RPMI8226 (cell line): ENCODE data around the gene ALDOB.
"Not testable (repeated sequence)": the region's sequence is repeated elsewhere in the genome, so short reads cannot be mapped to it uniquely, and the experiment has no call there.

ENCODE experiments used
- DNase-seq: peaks from one replicate; pipeline ENCODE4 v3.0.0-alpha.2; 2015

Gene ALDOB

DNA sequence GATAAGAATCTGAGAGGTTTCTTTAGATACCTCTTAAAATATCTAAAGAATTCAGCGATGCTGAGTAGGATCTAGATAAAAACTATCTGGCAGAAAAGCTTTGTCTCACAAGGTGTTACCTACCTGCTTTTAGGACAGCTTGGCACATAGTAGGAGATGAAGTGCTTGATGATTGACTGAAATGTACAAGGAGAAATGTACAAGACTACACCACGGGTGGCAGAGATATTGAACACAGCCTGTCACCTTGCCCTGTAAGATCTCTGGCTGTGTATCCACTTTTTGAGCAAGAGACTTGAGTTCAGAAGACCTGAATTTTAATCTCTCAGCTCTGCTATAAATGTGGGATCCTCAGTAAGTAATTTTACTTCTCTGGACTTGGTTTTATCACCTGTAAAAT, 15.7 kb downstream of the ALDOB start:
- no peak for DNase-seq

DNA sequence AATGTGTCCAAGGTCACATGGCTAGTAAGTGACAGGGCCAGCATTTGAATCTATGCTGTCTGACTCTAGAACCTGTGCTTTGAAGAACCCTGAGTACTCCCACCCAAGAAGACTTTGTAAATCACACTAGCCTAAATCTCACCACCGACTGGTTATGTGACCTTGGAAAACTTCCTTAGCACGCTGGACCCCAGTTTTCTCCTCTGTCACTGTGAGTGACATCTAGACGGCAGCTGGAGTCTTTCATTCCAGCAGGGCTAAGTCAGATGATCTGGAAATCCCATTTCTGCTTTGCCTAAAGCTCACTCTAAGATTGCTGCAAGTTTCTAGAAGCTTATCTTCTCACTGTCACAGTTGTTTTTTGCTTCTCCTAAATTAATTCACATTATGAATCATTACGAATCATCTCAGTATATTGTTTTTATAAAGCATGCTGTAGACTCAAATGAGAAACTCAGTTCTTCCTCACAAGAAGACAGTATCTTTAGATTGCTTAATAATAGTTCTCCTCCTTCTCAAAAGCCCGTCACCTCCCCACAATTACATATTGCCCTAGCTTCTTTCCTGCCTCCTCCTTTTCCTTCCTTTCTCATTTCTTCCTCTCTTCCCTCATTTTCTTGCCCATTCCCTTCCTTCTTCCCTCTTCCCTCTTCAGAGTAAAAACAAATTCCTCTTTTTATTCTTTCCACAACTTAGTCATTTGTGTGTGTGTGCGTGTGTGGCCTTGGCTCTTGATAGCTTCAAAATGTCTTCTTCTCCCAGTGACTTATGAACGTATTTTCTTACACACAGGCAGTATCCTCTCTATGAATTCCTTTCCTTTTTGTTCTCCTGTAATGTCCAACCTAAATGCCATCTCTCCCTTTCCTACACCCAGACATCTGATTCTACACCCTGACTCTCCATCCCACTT, 16.8 kb downstream of the ALDOB start:
- DNase-seq: no peak

DNA sequence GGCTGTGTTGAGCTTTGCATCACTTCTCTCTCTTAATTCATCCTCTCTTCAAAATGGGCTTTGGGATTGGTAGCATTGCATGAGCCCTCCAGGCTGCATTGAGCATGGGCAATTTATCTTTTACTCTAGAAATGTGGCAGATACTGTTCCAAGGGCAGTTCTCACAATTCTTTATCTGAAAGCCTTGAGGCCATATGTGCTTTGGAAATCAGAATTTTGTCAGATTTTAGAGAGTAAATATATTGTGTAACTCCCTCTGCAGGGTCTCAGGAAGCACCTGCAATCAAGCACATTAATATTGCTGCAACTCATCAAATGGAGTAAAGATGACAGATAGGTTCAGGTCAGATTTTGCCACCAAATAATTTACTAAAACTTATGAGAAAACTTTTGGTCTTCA, 17.6 kb downstream of the ALDOB start:
- no peak for DNase-seq

- DNase-seq: no peak
Measured at GRCh38 chr9:101417389-101417788, 18.2 kb downstream of the ALDOB start.

DNA sequence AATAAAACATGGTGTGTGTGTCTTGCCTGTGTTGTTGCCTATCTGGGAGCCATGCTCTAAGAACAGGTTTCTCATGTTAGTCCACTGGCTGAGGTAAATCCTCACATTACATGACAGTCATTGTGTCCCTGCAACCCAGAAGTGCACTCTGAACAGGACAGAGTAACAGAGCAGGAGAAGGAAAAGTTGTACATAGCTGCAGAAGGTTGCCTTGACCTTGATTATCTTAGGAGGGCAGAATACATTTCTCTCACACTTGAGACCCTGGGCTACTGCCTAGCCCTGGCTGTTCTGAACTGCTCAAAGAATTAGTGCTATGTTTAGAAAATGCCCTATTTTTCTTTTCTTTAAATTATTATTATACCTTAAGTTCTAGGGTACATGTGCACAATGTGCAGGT, 20.0 kb downstream of the ALDOB start:
- no peak for DNase-seq

DNA sequence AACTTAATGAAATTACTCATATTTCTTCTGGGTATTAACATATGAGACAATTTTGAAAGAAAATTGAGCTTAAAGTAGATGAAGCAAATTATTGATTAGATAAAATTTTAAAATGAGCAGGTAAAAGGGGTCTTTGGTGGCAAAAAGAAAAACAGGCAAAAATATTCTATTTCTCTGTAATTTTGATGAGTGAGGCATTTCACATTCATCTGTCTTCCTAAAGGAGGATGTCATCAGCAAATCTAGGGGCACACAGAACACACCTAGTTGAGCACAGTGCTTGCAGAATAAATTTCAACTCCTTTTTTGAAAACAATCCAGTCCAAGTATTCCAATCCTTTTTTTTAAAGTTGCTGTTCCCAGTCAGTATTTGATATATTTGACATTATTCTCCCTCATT, 20.7 kb downstream of the ALDOB start:
- no peak for DNase-seq

DNA sequence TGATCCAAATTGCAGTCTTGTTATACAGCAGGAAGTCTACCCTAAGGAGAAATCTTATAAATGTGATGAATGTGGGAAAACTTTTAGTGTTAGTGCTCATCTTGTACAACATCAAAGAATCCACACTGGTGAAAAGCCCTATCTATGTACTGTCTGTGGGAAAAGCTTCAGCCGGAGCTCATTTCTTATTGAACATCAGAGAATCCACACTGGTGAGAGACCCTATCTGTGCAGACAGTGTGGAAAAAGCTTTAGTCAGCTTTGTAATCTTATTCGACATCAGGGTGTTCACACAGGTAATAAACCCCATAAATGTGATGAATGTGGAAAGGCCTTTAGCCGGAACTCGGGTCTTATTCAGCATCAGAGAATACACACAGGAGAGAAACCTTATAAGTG, 26.5 kb downstream of the ALDOB start:
- DNase-seq: no peak

- DNase-seq: no peak
Measured at GRCh38 chr9:101408374-101409078, 27.0 kb downstream of the ALDOB start.

DNA sequence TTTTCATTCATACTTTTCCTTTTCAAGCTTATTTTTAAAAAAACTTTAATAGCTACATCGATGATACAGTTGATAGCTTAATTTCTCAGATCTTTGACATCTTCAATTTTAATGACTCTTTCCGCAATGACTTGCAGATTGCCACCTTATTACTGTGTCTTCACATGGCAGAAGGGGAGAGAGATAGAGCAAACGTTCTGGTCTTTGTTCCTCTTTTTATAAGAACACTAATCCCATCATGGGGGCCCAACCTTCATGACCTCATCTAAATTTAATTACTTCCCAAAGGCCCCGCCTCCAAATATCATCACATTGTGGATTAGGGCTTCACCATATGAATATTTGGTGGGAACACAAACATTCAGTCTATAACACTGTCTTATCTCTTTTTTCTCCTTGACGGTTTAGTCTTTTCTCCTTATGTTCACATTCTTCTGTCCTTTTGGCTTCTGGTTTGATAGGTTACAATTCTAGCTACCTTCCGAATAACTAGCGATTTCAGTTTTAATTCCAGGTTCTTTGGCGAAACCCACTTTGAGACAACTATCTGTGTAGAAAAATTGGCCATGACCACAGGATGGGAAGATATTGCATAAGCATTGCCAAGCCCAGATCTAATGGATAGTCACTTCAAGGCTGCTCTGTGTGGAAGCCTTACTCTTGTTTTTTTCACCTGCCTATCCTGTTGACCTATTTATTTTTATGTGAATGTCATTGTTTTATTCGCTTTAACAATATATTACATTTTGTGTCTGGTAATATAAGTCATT, 31.9 kb downstream of the ALDOB start:
- DNase-seq: no peak

GRCh38 chr9:101400120-101400519, 35.5 kb downstream of the ALDOB start:
- peak; percentile 9 for DNase-seq

- DNase-seq: no peak
Measured at GRCh38 chr9:101399643-101399970, 36.0 kb downstream of the ALDOB start.

- DNase-seq: peak; percentile 55
Measured at GRCh38 chr9:101398930-101399642, 36.5 kb downstream of the ALDOB start.

- peak; percentile 95 for DNase-seq
Measured at GRCh38 chr9:101398068-101398929, 37.3 kb downstream of the ALDOB start, which contains the start of the genes MRPL50 and ZNF189. Gene MRPL50 (minus strand): TSS chr9:101398618. CDS start chr9:101398592, 26 bp downstream. Gene ZNF189 (plus strand): TSS chr9:101398851. CDS start chr9:101399157, 306 bp downstream.

- no peak for DNase-seq
Measured at GRCh38 chr9:101397746-101398067, 37.9 kb downstream of the ALDOB start.

DNA sequence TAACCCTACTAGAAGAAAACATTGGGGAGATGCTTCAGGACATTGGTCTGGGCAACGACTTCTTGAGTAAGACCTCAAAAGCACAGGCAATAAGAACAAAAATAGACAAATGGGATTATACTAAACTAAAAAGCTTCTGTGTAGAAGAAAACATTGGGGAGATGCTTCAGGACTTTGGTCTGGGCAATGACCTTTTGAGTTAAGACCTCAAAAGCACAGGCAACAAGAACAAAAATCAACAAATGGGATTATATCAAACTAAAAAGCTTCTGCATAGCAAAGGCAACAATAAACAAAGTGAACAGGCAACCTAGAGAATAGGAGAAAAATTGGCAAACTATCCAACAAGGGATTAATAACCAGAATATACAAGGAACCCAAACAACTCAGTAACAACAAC, 40.9 kb downstream of the ALDOB start:
- DNase-seq: no peak

DNA sequence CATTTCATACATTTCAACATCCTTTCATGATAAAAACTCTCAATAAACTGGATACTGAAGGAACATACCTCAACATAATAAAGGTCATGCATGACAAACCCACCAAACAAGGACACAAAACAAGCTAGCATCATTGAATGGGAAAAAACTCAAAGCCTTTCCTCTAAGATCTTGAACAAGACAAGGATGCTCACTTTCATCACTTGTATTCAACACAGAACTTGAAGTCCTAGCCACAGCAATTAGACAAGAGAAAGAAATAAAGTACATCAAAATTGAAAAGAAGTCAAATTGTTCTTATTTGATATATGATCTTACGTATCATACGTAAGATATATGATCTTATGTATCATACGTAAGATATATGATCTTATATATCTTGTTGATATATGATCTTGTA, 42.4 kb downstream of the ALDOB start:
- no peak for DNase-seq

GRCh38 chr9:101388507-101388993, 47.0 kb downstream of the ALDOB start:
- no peak for DNase-seq

GRCh38 chr9:101387871-101388506, 47.6 kb downstream of the ALDOB start:
- DNase-seq: peak; percentile 33

GRCh38 chr9:101384873-101385536, 50.6 kb downstream of the ALDOB start, which contains the start of gene BAAT:
Gene BAAT (minus strand): TSS chr9:101385006. CDS start chr9:101371404, 13,602 bp downstream.
- DNase-seq: not testable (repeated sequence)

- no peak for DNase-seq
Measured at GRCh38 chr9:101383361-101383760, 52.2 kb downstream of the ALDOB start.
